Prostate gland (tissue), 2 donors: ENCODE data around the gene CCDC154. TPM values are rescaled to one million over a fixed set of nuclear protein-coding genes. Genes with fewer than 3 reads are reported as not detected.
"Not testable (repeated sequence)": the region's sequence is repeated elsewhere in the genome, so short reads cannot be mapped to it uniquely, and the experiment has no call there.

ENCODE experiments used
- DNase-seq: peaks from one replicate; pipeline ENCODE4 v3.0.0-alpha.2; 2019; ENCODE audit warnings: low spot score
- H3K27ac ChIP-seq, 2 donors: fragments of 200-600 bp; sonication (generic); 2 replicates each; pipeline ENCODE4 v1.5.1; 2017 to 2019
- H3K27me3 ChIP-seq: fragments of 200-600 bp; sonication (generic); replicated peaks from 2 replicates; pipeline ENCODE4 v1.5.1; 2019; ENCODE audit not compliant: insufficient read depth
- H3K36me3 ChIP-seq, 2 donors: fragments of 200-600 bp; sonication (generic); 1 replicate in 1 of 2; 2 replicates in 1 of 2; pipeline versions ENCODE4 v1.5.1 to v1.8.1; 2017 to 2019
- H3K4me1 ChIP-seq: fragments of 200-600 bp; sonication (generic); replicated peaks from 2 replicates; pipeline ENCODE4 v1.5.1; 2019
- H3K4me3 ChIP-seq, 2 donors: fragments of 200-600 bp; sonication (generic); 2 replicates each; pipeline ENCODE4 v1.5.1; 2017 to 2019
- H3K9me3 ChIP-seq: fragments of 200-600 bp; sonication (generic); 2 replicates; pipeline ENCODE4 v1.5.1; 2017
- POLR2A ChIP-seq: fragments of 450-650 bp; IDR thresholded peaks from one replicate; pipeline ENCODE4 v1.6.1; 2016; ENCODE audit warnings: antibody characterized with exemption, mild to moderate bottlenecking
- POLR2AphosphoS5 ChIP-seq: sonication (generic); formaldehyde crosslinking; IDR thresholded peaks from one replicate; pipeline ENCODE4 v1.6.1; 2017; ENCODE audit warnings: antibody characterized with exemption
- WGBS: methylation state at CpG from one replicate; pipeline ENCODE4 v1.1.5; 2018; 5-methylcytosine and 5-hydroxymethylcytosine counted together
- intact Hi-C: fragments of 100-400 bp; cut with DNase I; formaldehyde crosslinking; loops from one replicate; pipeline ENCODE4 v1.14.2; 2022
- total RNA-seq, 2 donors: library from RNA; depleted of rRNA; stranded (reverse); fragments of >200 nt; gene quantifications; one replicate each; pipeline ENCODE4 v1.1.0, GENCODE V29; 2016
- TF ChIP-seq, protein P1 (sequence below), 4 experiments: fragments of 200-600 bp in 2 of 4; fragments of 450-650 bp in 2 of 4; sonication (generic) in 2 of 4; IDR thresholded peaks; 1 replicate in 3 of 4; 2 replicates in 1 of 4; pipeline ENCODE4 v1.5.1; 2016 to 2019; ENCODE audit warnings: antibody characterized with exemption in 4 of 4, mild to moderate bottlenecking in 2 of 4, moderate library complexity in 2 of 4

CCDC154 gene
- total RNA-seq, 2 donors from 2014 or later, result 5.7 TPM; not detected in 1

- H3K4me3 ChIP-seq, result no peak overlapping the region
- H3K9me3 ChIP-seq, result no peaks in the 10 kb centered on the region
- H3K36me3 ChIP-seq, result no peaks in the 10 kb centered on the region
- WGBS, result 86% methylated on average over 17 of the region's 25 CpGs
- DNase-seq, result no peak
- TF ChIP-seq POLR2AphosphoS5 (no peak), POLR2A (no peak)
- TF ChIP-seq, protein P1, sequence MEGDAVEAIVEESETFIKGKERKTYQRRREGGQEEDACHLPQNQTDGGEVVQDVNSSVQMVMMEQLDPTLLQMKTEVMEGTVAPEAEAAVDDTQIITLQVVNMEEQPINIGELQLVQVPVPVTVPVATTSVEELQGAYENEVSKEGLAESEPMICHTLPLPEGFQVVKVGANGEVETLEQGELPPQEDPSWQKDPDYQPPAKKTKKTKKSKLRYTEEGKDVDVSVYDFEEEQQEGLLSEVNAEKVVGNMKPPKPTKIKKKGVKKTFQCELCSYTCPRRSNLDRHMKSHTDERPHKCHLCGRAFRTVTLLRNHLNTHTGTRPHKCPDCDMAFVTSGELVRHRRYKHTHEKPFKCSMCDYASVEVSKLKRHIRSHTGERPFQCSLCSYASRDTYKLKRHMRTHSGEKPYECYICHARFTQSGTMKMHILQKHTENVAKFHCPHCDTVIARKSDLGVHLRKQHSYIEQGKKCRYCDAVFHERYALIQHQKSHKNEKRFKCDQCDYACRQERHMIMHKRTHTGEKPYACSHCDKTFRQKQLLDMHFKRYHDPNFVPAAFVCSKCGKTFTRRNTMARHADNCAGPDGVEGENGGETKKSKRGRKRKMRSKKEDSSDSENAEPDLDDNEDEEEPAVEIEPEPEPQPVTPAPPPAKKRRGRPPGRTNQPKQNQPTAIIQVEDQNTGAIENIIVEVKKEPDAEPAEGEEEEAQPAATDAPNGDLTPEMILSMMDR (IDR thresholded peaks at IDR 0.05), result no peak
- intact Hi-C loops, result no loop called here
- no peaks in the 10 kb centered on the region for H3K27me3 ChIP-seq
- no peak overlapping the region for H3K27ac ChIP-seq
- no peaks in the 10 kb centered on the region for H3K4me1 ChIP-seq
Measured at GRCh38 chr16:1445518-1446203, 1.3 kb upstream of the CCDC154 start.

GRCh38 chr16:1444730-1445517 lies 568 bp upstream of the CCDC154 start:
- no peak overlapping the region for H3K4me3 ChIP-seq
- no peaks in the 10 kb centered on the region for H3K27me3 ChIP-seq
- TF ChIP-seq POLR2A (no peak), POLR2AphosphoS5 (no peak)
- H3K9me3 ChIP-seq, result no peaks in the 10 kb centered on the region
- 93% methylated on average over 41 of the region's 48 CpGs for WGBS
- no peak for DNase-seq
- no peaks in the 10 kb centered on the region for H3K36me3 ChIP-seq
- H3K27ac ChIP-seq, result no peak overlapping the region
- intact Hi-C loops, result no loop called here
- no peaks in the 10 kb centered on the region for H3K4me1 ChIP-seq

- intact Hi-C loops, result no loop called here
- no peaks in the 10 kb centered on the region for H3K9me3 ChIP-seq
- no peaks in the 10 kb centered on the region for H3K4me1 ChIP-seq
- no peaks in the 10 kb centered on the region for H3K36me3 ChIP-seq
- no peak overlapping the region for H3K27ac ChIP-seq
- no peak for DNase-seq
- no peak overlapping the region for H3K4me3 ChIP-seq
- H3K27me3 ChIP-seq, result no peaks in the 10 kb centered on the region
- TF ChIP-seq, protein P1 (IDR thresholded peaks at IDR 0.05), result no peak
- no peak for TF ChIP-seq POLR2A
- WGBS, result 80% methylated on average over 34 of the region's 38 CpGs
Measured at GRCh38 chr16:1443403-1443973, 868 bp downstream of the CCDC154 start.

GRCh38 chr16:1442697-1443096 lies 1.7 kb downstream of the CCDC154 start:
- H3K4me3 ChIP-seq, result no peak overlapping the region
- DNase-seq, result no peak
- H3K36me3 ChIP-seq, result no peaks in the 10 kb centered on the region
- no peaks in the 10 kb centered on the region for H3K9me3 ChIP-seq
- no peaks in the 10 kb centered on the region for H3K4me1 ChIP-seq
- no peak for TF ChIP-seq POLR2AphosphoS5
- no peak overlapping the region for H3K27ac ChIP-seq
- intact Hi-C loops, result no loop called here
- no peaks in the 10 kb centered on the region for H3K27me3 ChIP-seq
- WGBS, result 90% methylated on average over 15 of the region's 24 CpGs

DNA sequence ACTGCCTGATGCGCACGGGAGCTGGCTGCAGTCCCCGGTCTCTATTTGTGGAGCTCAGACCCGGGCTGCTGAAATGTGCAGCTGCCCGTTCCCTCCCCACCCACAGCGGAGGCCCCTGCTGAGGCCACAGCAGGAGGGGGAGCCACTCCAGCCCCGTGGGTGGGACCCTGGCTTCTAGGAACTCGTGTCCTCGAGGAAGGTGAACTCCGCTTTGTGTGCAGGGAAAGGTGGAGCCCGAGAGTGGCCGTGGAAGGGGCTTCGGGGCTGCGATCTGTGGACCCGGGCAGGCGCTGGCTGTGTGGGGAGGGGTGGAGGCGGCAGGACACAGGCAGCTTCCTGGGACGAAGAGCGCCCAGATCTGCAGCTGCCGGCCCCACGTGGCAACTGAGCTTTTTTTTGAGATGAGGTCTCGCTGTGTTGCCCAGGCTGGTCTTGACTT lies 2.9 kb downstream of the CCDC154 start:
- H3K27me3 ChIP-seq, result no peaks in the 10 kb centered on the region
- no peaks in the 10 kb centered on the region for H3K36me3 ChIP-seq
- TF ChIP-seq POLR2A (no peak), POLR2AphosphoS5 (no peak)
- TF ChIP-seq, protein P1 (IDR thresholded peaks at IDR 0.05), result no peak
- no peak overlapping the region for H3K27ac ChIP-seq
- no peak overlapping the region for H3K4me3 ChIP-seq
- WGBS, result 71% methylated on average over 22 of the region's 22 CpGs
- H3K9me3 ChIP-seq, result no peaks in the 10 kb centered on the region
- intact Hi-C loops, result no loop called here
- H3K4me1 ChIP-seq, result no peaks in the 10 kb centered on the region
- no peak for DNase-seq

DNA sequence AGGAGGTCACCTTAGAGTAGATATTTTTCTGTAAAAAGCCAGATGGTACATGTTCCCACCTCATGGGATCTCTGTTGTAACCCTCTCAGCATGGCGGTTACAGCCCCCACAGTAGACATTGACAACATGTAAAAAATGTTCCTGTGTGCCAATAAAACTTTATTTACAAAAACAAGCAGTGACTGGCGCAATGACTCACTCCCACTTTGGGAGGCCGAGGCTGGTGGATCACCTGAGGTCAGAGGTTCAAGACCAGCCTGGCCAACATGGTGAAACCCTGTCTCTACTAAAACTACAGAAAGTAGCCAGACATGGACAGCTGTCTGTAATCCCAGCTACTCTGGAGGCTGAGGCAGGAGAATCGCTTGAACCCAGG lies 4.7 kb downstream of the CCDC154 start:
- 89% methylated on average over 4 of the region's 4 CpGs for WGBS
- DNase-seq, H3K9me3 ChIP-seq, H3K4me3 ChIP-seq, H3K27me3 ChIP-seq, H3K36me3 ChIP-seq, H3K4me1 ChIP-seq, H3K27ac ChIP-seq, intact Hi-C loops: not testable (repeated sequence)
